K562 (cell line): ENCODE results near the gene SDK1. TPM values are rescaled to one million over a fixed set of nuclear protein-coding genes. Genes with fewer than 3 reads are reported as not detected.

Experiments used
- ATAC-seq: fragments of 200-7000 bp; cut with Tn5 transposase; 3 replicates; pipeline ENCODE4 v1.9.1; 2020; ENCODE audit warnings: moderate library complexity
- BruUV-seq: library from RNA; stranded (reverse); fragments of 400-500 nt; replicated peaks from 2 replicates; lab custom pipeline; 2021; lab: Mats Ljungman, UMichigan
- CTCF ChIA-PET: fragments of 300-600 bp; formaldehyde crosslinking; extraction: SDS; loops from one replicate; lab custom pipeline; 2021; ENCODE audit warnings: low intra/inter-chr PET ratio; lab: Yijun Ruan, JAX
- POLR2A ChIA-PET: fragments of 300-600, 350-650 bp; sonication (Branson Sonifier 250); formaldehyde crosslinking; extraction: SDS; loops from one replicate; lab custom pipeline; 2021; ENCODE audit warnings: antibody characterized with exemption, inconsistent platforms; lab: Yijun Ruan, JAX
- DNase-seq, 4 experiments: peaks; one replicate each; pipeline versions ENCODE4 v3.0.0 to v3.0.0-alpha.2; 2011 to 2018; ENCODE audit warnings: low spot score in 3 of 4, mixed read lengths in 3 of 4; ENCODE audit errors: extremely low read depth in 1 of 4
- FAIRE-seq: peaks from 2 replicates; lab custom pipeline; 2011; peaks lifted over from hg19 to GRCh38; lab: Jason Lieb, UNC
- H2AFZ ChIP-seq: 2 replicates; pipeline ENCODE4 v1.6.0; 2011; ENCODE audit warnings: low read depth, low read length, control low read depth, inconsistent platforms
- H3K27ac ChIP-seq: fragments of 200-600 bp; 3 replicates; pipeline ENCODE4 v1.8.0; 2011; ENCODE audit warnings: low read depth, mild to moderate bottlenecking, control low read depth, inconsistent platforms, low read length, moderate library complexity, mixed read lengths; ENCODE audit errors: extremely low read depth
- H3K27me3 ChIP-seq, 2 experiments: fragments of 300-600 bp in 1 of 2; 2 replicates in 1 of 2; 3 replicates in 1 of 2; pipeline versions ENCODE4 v1.6.0 to v1.8.0; 2011; ENCODE audit warnings: inconsistent platforms in 2 of 2, low read length in 2 of 2, mild to moderate bottlenecking in 1 of 2, mixed read lengths in 1 of 2, moderate library complexity in 1 of 2; ENCODE audit not compliant: control insufficient read depth in 2 of 2, insufficient read depth in 2 of 2
- H3K36me3 ChIP-seq: fragments of 300-600 bp; 3 replicates; pipeline ENCODE4 v1.8.0; 2011; ENCODE audit warnings: mild to moderate bottlenecking, low read length, inconsistent platforms; ENCODE audit not compliant: control insufficient read depth, insufficient read depth
- H3K4me1 ChIP-seq, 2 experiments: fragments of 200-600 bp in 1 of 2; replicated peaks in 1 of 2; 2 replicates in 1 of 2; 3 replicates in 1 of 2; pipeline versions ENCODE4 v1.5.1 to v1.8.0; 2011; ENCODE audit warnings: inconsistent platforms in 2 of 2, low read length in 2 of 2, mild to moderate bottlenecking in 1 of 2, mixed read lengths in 1 of 2, moderate library complexity in 1 of 2; ENCODE audit not compliant: control insufficient read depth in 2 of 2, insufficient read depth in 2 of 2
- H3K4me2 ChIP-seq: 2 replicates; pipeline ENCODE4 v1.6.1; 2011; ENCODE audit warnings: low read length, control low read depth, inconsistent platforms, mixed read lengths; ENCODE audit not compliant: insufficient read depth
- H3K4me3 ChIP-seq: fragments of 200-600 bp; sonication (generic), shearing (Covaris generic); 2 replicates; pipeline ENCODE4 v1.5.1; 2016; ENCODE audit warnings: control low read depth, inconsistent platforms
- H3K79me2 ChIP-seq: fragments of 200-600 bp; 3 replicates; pipeline ENCODE4 v1.8.0; 2011; ENCODE audit warnings: low read length, inconsistent platforms; ENCODE audit not compliant: control insufficient read depth, insufficient read depth
- H3K9ac ChIP-seq, 2 experiments: 2 replicates each; pipeline versions ENCODE4 v1.6.0 to v1.6.1; 2011; ENCODE audit warnings: low read depth in 2 of 2, low read length in 2 of 2, control low read depth in 1 of 2, inconsistent platforms in 1 of 2, mild to moderate bottlenecking in 1 of 2, mixed read lengths in 1 of 2; ENCODE audit not compliant: insufficient read depth in 1 of 2
- H3K9me1 ChIP-seq: one replicate; pipeline ENCODE4 v1.6.0; 2011; ENCODE audit warnings: inconsistent platforms, mild to moderate bottlenecking, low read length, moderate library complexity; ENCODE audit not compliant: control insufficient read depth, insufficient read depth
- H3K9me3 ChIP-seq: replicated peaks from 2 replicates; pipeline ENCODE4 v1.5.1; 2011; ENCODE audit warnings: low read depth, low read length, inconsistent platforms; ENCODE audit not compliant: control insufficient read depth, insufficient read depth
- H4K20me1 ChIP-seq: replicated peaks from 2 replicates; pipeline ENCODE4 v1.6.1; 2011; ENCODE audit warnings: low read length, inconsistent platforms, mixed read lengths; ENCODE audit not compliant: control insufficient read depth, insufficient read depth
- BCL6 ChIP-seq: fragments of 250-450 bp; sonication (Bioruptor Pico); IDR thresholded peaks from 2 replicates; pipeline ENCODE4 v1.4.0; 2020
- BRF1 ChIP-seq: IDR thresholded peaks from 3 replicates; pipeline ENCODE4 v1.6.1; 2011; ENCODE audit warnings: borderline replicate concordance, mild to moderate bottlenecking; ENCODE audit not compliant: insufficient read length; ENCODE audit errors: extremely low read depth
- ELK3 ChIP-seq: fragments of 450-650 bp; formaldehyde crosslinking; IDR thresholded peaks from 2 replicates; pipeline ENCODE4 v1.4.0; 2020; ENCODE audit warnings: mild to moderate bottlenecking
- ZNF79 ChIP-seq: fragments of 250-450 bp; sonication (Bioruptor Pico); IDR thresholded peaks from 2 replicates; pipeline ENCODE4 v1.4.0; 2020; ENCODE audit warnings: low read depth, mild to moderate bottlenecking, moderate library complexity
- WGBS: fragments of 100-300 bp; shearing (Covaris generic); methylation state at CpG from one replicate; pipeline ENCODE4 v1.1.6; 2016; ENCODE audit warnings: low coverage, mixed read lengths; ENCODE audit not compliant: insufficient coverage; ENCODE audit errors: missing lambda C conversion rate; 5-methylcytosine and 5-hydroxymethylcytosine counted together
- in situ Hi-C: fragments of 300-500 bp; cut with MboI; formaldehyde crosslinking; loops from 4 replicates; pipeline ENCODE4 v1.15.0; 2018; ENCODE audit warnings: inconsistent platforms, mixed read lengths
- intact Hi-C: fragments of 100-400 bp; cut with micrococcal nuclease; formaldehyde crosslinking; loops from 2 replicates; pipeline ENCODE4 v1.14.2; 2022
- polyA plus RNA-seq, 8 experiments: library from polyadenylated mRNA; depleted of rRNA in 4 of 8; stranded (reverse) in 5 of 8; unstranded in 3 of 8; fragments of >200 nt; fragmentation: Nextera tagmentation in 2 of 8; fragmentation: Illumina TruSeq in 1 of 8; extraction: Ambion mirVana in 2 of 8; extraction: Trizol in 1 of 8; gene quantifications; 2 replicates each; pipeline versions ENCODE4 v1.2.1 to v1.2.3, GENCODE V29; 2011 to 2014; ENCODE audit warnings: inconsistent platforms in 1 of 8, missing spikeins in 1 of 8
- total RNA-seq, 7 experiments: library from RNA; depleted of rRNA in 6 of 7; stranded (reverse); fragments of >200 nt in 6 of 7; fragmentation: Illumina TruSeq in 2 of 7; extraction: Trizol in 2 of 7; gene quantifications; 2 replicates each; pipeline versions ENCODE4 v1.2.1 to v1.2.3, GENCODE V29; 2011 to 2021; ENCODE audit warnings: low replicate concordance in 1 of 7

SDK1 gene
- total and polyA plus RNA-seq, 9 of the 15 experiments (the other 6 are each of a cell fraction or from before 2014, with no cell fraction given), result 0.16 TPM; not detected in 8

GRCh38 chr7:4167385-4167910, 866.4 kb downstream of the SDK1 start (continued):
- no peak for TF ChIP-seq BRF1

- no peak overlapping the region for H3K4me2 ChIP-seq
- in situ Hi-C loops, result no loop called here
- H3K36me3 ChIP-seq, result no peaks in the 10 kb centered on the region
- no peaks in the 10 kb centered on the region; a peak in 1 of 5 replicates for H3K4me1 ChIP-seq
- H3K27ac ChIP-seq, result no peak overlapping the region
- ATAC-seq, result no peak
- WGBS, result 1% methylated on average over 10 of the region's 10 CpGs
- H3K4me3 ChIP-seq, result no peak overlapping the region
- no peaks in the 10 kb centered on the region for H3K9me1 ChIP-seq
- no peak for FAIRE-seq
- ChIA-PET CTCF (no interaction called here), POLR2A (no interaction called here)
- intact Hi-C loops, result no loop called here
- no peak overlapping the region for H3K9ac ChIP-seq
- BruUV-seq, result no TSS peak
- H3K27me3 ChIP-seq, result peaks cover 21 to 84% of the 10 kb centered on the region in 2 experiments; a peak in 4 of 5 replicates
- no peaks in the 10 kb centered on the region for H3K9me3 ChIP-seq
- no peak for DNase-seq
- no peak for TF ChIP-seq ELK3 (CRISPR knock-in tag)
- TF ChIP-seq ZNF79 (CRISPR knock-in tag), result no peak
- no peak for TF ChIP-seq BCL6 (CRISPR knock-in tag)
- H2AFZ ChIP-seq, result no peak overlapping the region
- no peaks in the 10 kb centered on the region for H4K20me1 ChIP-seq
- no peaks in the 10 kb centered on the region for H3K79me2 ChIP-seq
These were observed 867.0 kb downstream of the SDK1 start for GRCh38 chr7:4168041-4168440.
